MCF 10A (cell line): ENCODE data around the gene CENPX. TPM values are rescaled to one million over a fixed set of nuclear protein-coding genes. Genes with fewer than 3 reads are reported as not detected.
"Not testable (repeated sequence)": the region's sequence is repeated elsewhere in the genome, so short reads cannot be mapped to it uniquely, and the experiment has no call there.

Experiments used
- BruUV-seq: library from RNA; stranded (reverse); fragments of 400-500 nt; replicated peaks from 2 replicates; lab custom pipeline; 2021; lab: Mats Ljungman, UMichigan
- CTCF ChIA-PET: fragments of 300-600 bp; sonication (Branson Sonifier 250); formaldehyde crosslinking; extraction: SDS; loops from one replicate; lab custom pipeline; 2021; ENCODE audit warnings: antibody characterized with exemption, inconsistent platforms; lab: Yijun Ruan, JAX
- POLR2A ChIA-PET: fragments of 300-600, 350-650 bp; sonication (Branson Sonifier 250); formaldehyde crosslinking; extraction: SDS; loops from one replicate; lab custom pipeline; 2020; ENCODE audit warnings: antibody characterized with exemption, inconsistent platforms; lab: Yijun Ruan, JAX
- DNase-seq: peaks from one replicate; pipeline ENCODE4 v3.0.0-alpha.2; 2018; ENCODE audit not compliant: unreplicated experiment
- H3K27ac Mint-ChIP-seq: one replicate; pipeline ENCODE4 v1.8.0; 2022; ENCODE audit warnings: mild to moderate bottlenecking, low read depth, mixed read lengths; ENCODE audit not compliant: unreplicated experiment
- H3K27me3 Mint-ChIP-seq: one replicate; pipeline ENCODE4 v1.8.0; 2022; ENCODE audit warnings: mixed read lengths; ENCODE audit not compliant: insufficient read depth, unreplicated experiment
- H3K36me3 Mint-ChIP-seq: one replicate; pipeline ENCODE4 v1.8.0; 2022; ENCODE audit warnings: mild to moderate bottlenecking, moderate library complexity, mixed read lengths; ENCODE audit not compliant: insufficient read depth, unreplicated experiment
- H3K4me1 Mint-ChIP-seq: one replicate; pipeline ENCODE4 v1.8.0; 2022; ENCODE audit warnings: mixed read lengths; ENCODE audit not compliant: insufficient read depth, unreplicated experiment
- H3K4me3 Mint-ChIP-seq: one replicate; pipeline ENCODE4 v1.8.0; 2022; ENCODE audit warnings: mild to moderate bottlenecking, moderate library complexity, mixed read lengths; ENCODE audit not compliant: unreplicated experiment
- H3K9me3 Mint-ChIP-seq: one replicate; pipeline ENCODE4 v1.8.0; 2022; ENCODE audit warnings: mixed read lengths; ENCODE audit not compliant: unreplicated experiment
- CTCF ChIP-seq: fragments of 200-600 bp; IDR thresholded peaks from one replicate; pipeline ENCODE4 v1.8.0; 2022; ENCODE audit warnings: antibody characterized with exemption, mild to moderate bottlenecking; ENCODE audit not compliant: unreplicated experiment
- intact Hi-C: fragments of 100-400 bp; cut with micrococcal nuclease; formaldehyde crosslinking; loops from 2 replicates; pipeline ENCODE4 v1.14.1; 2022
- total RNA-seq: library from RNA; stranded (reverse); gene quantifications from 2 replicates; pipeline ENCODE4 v1.2.3, GENCODE V29; 2022

Gene CENPX
- total RNA-seq, 1 experiment from 2014 or later = 35.6 TPM

GRCh38 chr17:81983011-81983638, 39.6 kb downstream of the CENPX start:
- peaks cover 29% of the 10 kb centered on the region for H3K4me1 Mint-ChIP-seq
- no peaks in the 10 kb centered on the region for H3K9me3 Mint-ChIP-seq
- H3K4me3 Mint-ChIP-seq = no peak overlapping the region
- CTCF ChIA-PET = interaction anchor here (0.7 to 1.6 kb wide), 3 partner anchors 9 to 37 kb away, joined by 3 to 4 read pairs (median 3); no protein-coding TSS in a partner anchor
- no peak for TF ChIP-seq CTCF
- peaks cover 27% of the 10 kb centered on the region for H3K36me3 Mint-ChIP-seq
- H3K27me3 Mint-ChIP-seq = no peaks in the 10 kb centered on the region
- no peak overlapping the region for H3K27ac Mint-ChIP-seq
- intact Hi-C loops = no loop called here
- no TSS peak for BruUV-seq
- DNase-seq = no peak
- POLR2A ChIA-PET = interaction anchor here (5.0 kb wide), 1 partner anchor 8 kb away, joined by 55 read pairs; no protein-coding TSS in a partner anchor

GRCh38 chr17:81981511-81981910, 41.2 kb downstream of the CENPX start:
- POLR2A ChIA-PET = interaction anchor here (1.2 to 5.0 kb wide), 4 partner anchors 10 to 64 kb away, joined by 4 to 55 read pairs (median 10); no protein-coding TSS in a partner anchor
- H3K4me1 Mint-ChIP-seq = peaks cover 29% of the 10 kb centered on the region
- H3K4me3 Mint-ChIP-seq, intact Hi-C loops, H3K9me3 Mint-ChIP-seq, BruUV-seq, H3K27me3 Mint-ChIP-seq: not testable (repeated sequence)
- H3K36me3 Mint-ChIP-seq = peaks cover 22% of the 10 kb centered on the region
- H3K27ac Mint-ChIP-seq = peak overlapping the region; percentile 61
- CTCF ChIA-PET = interaction anchor here (0.6 to 2.1 kb wide), 4 partner anchors 22 to 112 kb away, joined by 3 to 7 read pairs (median 3); no protein-coding TSS in a partner anchor
- peak; percentile 44 for DNase-seq

- TF ChIP-seq CTCF = no peak
- peak; percentile 57 for DNase-seq
- Mint-ChIP-seq H3K27ac (peak overlapping the region; percentile 61), H3K27me3 (no peaks in the 10 kb centered on the region), H3K9me3 (no peaks in the 10 kb centered on the region), H3K36me3 (peaks cover 15% of the 10 kb centered on the region), H3K4me1 (peaks cover 29% of the 10 kb centered on the region), H3K4me3 (peak overlapping the region; percentile 97)
- intact Hi-C loops = no loop called here
- CTCF ChIA-PET = interaction anchor here (0.6 to 2.1 kb wide), 7 partner anchors 11 to 1205 kb away, joined by 3 to 7 read pairs (median 4); no protein-coding TSS in a partner anchor
- POLR2A ChIA-PET = interaction anchor here (0.6 to 5.0 kb wide), 11 partner anchors 10 to 210 kb away, joined by 3 to 55 read pairs (median 4); no protein-coding TSS in a partner anchor
- BruUV-seq = no TSS peak
Observed at GRCh38 chr17:81980707-81981343, 41.9 kb downstream of the CENPX start.

- intact Hi-C loops = no loop called here
- no peak for TF ChIP-seq CTCF
- H3K27me3 Mint-ChIP-seq = no peaks in the 10 kb centered on the region
- H3K36me3 Mint-ChIP-seq = peaks cover 9% of the 10 kb centered on the region
- no peak for DNase-seq
- H3K9me3 Mint-ChIP-seq = no peaks in the 10 kb centered on the region
- no TSS peak for BruUV-seq
- peak overlapping the region; percentile 61 for H3K27ac Mint-ChIP-seq
- H3K4me3 Mint-ChIP-seq = peak overlapping the region; percentile 97
- ChIA-PET POLR2A (interaction anchor here (0.6 to 5.0 kb wide), 8 partner anchors 11 to 181 kb away, joined by 3 to 55 read pairs (median 4); no protein-coding TSS in a partner anchor), CTCF (interaction anchor here (0.6 to 2.1 kb wide), 6 partner anchors 12 to 1205 kb away, joined by 3 to 7 read pairs (median 4); no protein-coding TSS in a partner anchor)
- peaks cover 29% of the 10 kb centered on the region for H3K4me1 Mint-ChIP-seq
Observed at GRCh38 chr17:81980122-81980521, 42.6 kb downstream of the CENPX start.
